GM23338 (cell line): Measurements from ENCODE around the gene ENOPH1. TPM values are rescaled to one million over a fixed set of nuclear protein-coding genes. Genes with fewer than 3 reads are reported as not detected.

ENCODE experiments used
- ATAC-seq: fragments of 200-7000 bp; cut with Tn5 transposase; 3 replicates; pipeline ENCODE4 v1.9.1; 2020
- DNase-seq: peaks from one replicate; pipeline ENCODE4 v3.0.0-alpha.2; 2015; ENCODE audit warnings: low spot score
- H2AFZ ChIP-seq: fragments of 200-600 bp; sonication (generic); 2 replicates; pipeline ENCODE4 v1.8.0; 2016; ENCODE audit warnings: antibody characterized with exemption, mild to moderate bottlenecking, moderate library complexity
- H3F3A ChIP-seq: fragments of 200-600 bp; sonication (generic); replicated peaks from 2 replicates; pipeline ENCODE4 v1.8.0; 2017; ENCODE audit warnings: antibody characterized with exemption, mixed run types, low read depth
- H3K27ac ChIP-seq: fragments of 200-600 bp; sonication (generic); 2 replicates; pipeline ENCODE4 v1.6.1; 2016; ENCODE audit warnings: low read depth
- H3K27me3 ChIP-seq: fragments of 200-600 bp; sonication (generic); 2 replicates; pipeline ENCODE4 v1.8.0; 2016; ENCODE audit warnings: mild to moderate bottlenecking, mixed run types, moderate library complexity; ENCODE audit not compliant: insufficient read depth
- H3K36me3 ChIP-seq: fragments of 200-600 bp; sonication (generic); 2 replicates; pipeline ENCODE4 v1.8.0; 2016; ENCODE audit warnings: mild to moderate bottlenecking; ENCODE audit not compliant: insufficient read depth
- H3K4me1 ChIP-seq: fragments of 200-600 bp; sonication (generic); 2 replicates; pipeline ENCODE4 v1.8.0; 2016; ENCODE audit warnings: mild to moderate bottlenecking, moderate library complexity; ENCODE audit not compliant: insufficient read depth
- H3K4me2 ChIP-seq: fragments of 200-600 bp; sonication (generic); 2 replicates; pipeline ENCODE4 v1.7.1; 2017; ENCODE audit warnings: mixed run types
- H3K4me3 ChIP-seq: fragments of 200-600 bp; sonication (generic); 2 replicates; pipeline ENCODE4 v1.6.1; 2016; ENCODE audit warnings: mixed run types
- H3K79me2 ChIP-seq: fragments of 200-600 bp; sonication (generic); replicated peaks from 2 replicates; pipeline ENCODE4 v1.8.0; 2017; ENCODE audit warnings: mild to moderate bottlenecking; ENCODE audit not compliant: insufficient read depth
- H3K9me2 ChIP-seq: fragments of 200-600 bp; sonication (generic); 2 replicates; pipeline ENCODE4 v1.8.0; 2017; ENCODE audit not compliant: insufficient read depth
- H4K20me1 ChIP-seq: fragments of 200-600 bp; sonication (generic); replicated peaks from 2 replicates; pipeline ENCODE4 v1.8.0; 2017; ENCODE audit warnings: mild to moderate bottlenecking; ENCODE audit not compliant: insufficient read depth
- H3K27ac Mint-ChIP-seq: 2 replicates; pipeline ENCODE4 v1.8.0; 2020; ENCODE audit warnings: inconsistent platforms, mild to moderate bottlenecking, moderate library complexity, mixed read lengths
- H3K27me3 Mint-ChIP-seq: 3 replicates; pipeline ENCODE4 v1.8.0; 2022; ENCODE audit warnings: low read depth, mild to moderate bottlenecking, moderate library complexity, mixed read lengths, inconsistent platforms; ENCODE audit not compliant: insufficient read depth, poor library complexity
- H3K36me3 Mint-ChIP-seq: 3 replicates; pipeline ENCODE4 v1.8.0; 2021; ENCODE audit warnings: low read depth, mild to moderate bottlenecking, inconsistent platforms, moderate library complexity, mixed read lengths
- H3K4me1 Mint-ChIP-seq: 3 replicates; pipeline ENCODE4 v1.8.0; 2020; ENCODE audit warnings: mild to moderate bottlenecking, inconsistent platforms, mixed read lengths
- H3K4me3 Mint-ChIP-seq: 3 replicates; pipeline ENCODE4 v1.8.0; 2021; ENCODE audit warnings: moderate library complexity, mild to moderate bottlenecking, inconsistent platforms, mixed read lengths
- H3K9me3 Mint-ChIP-seq: 3 replicates; pipeline ENCODE4 v1.8.0; 2020; ENCODE audit warnings: moderate library complexity, mild to moderate bottlenecking, inconsistent platforms, mixed read lengths
- CREB1 ChIP-seq: fragments of 250-450 bp; sonication (Bioruptor Pico); IDR thresholded peaks from 2 replicates; pipeline ENCODE4 v1.5.0; 2020; ENCODE audit warnings: low read depth, mild to moderate bottlenecking, moderate library complexity
- ETS1 ChIP-seq: IDR thresholded peaks from 2 replicates; pipeline ENCODE4 v1.6.1; 2016; ENCODE audit warnings: antibody characterized with exemption
- EZH2phosphoT487 ChIP-seq: fragments of 200-600 bp; sonication (generic); IDR thresholded peaks from one replicate; pipeline ENCODE4 v1.8.1; 2018; ENCODE audit warnings: antibody characterized with exemption; ENCODE audit not compliant: unreplicated experiment
- JUNB ChIP-seq: IDR thresholded peaks from one replicate; pipeline ENCODE4 v1.6.1; 2016; ENCODE audit warnings: antibody characterized with exemption; ENCODE audit not compliant: unreplicated experiment
- NANOG ChIP-seq: IDR thresholded peaks from 2 replicates; pipeline ENCODE4 v1.6.1; 2016; ENCODE audit warnings: antibody characterized with exemption, borderline replicate concordance
- POLR2AphosphoS5 ChIP-seq: IDR thresholded peaks from 2 replicates; pipeline ENCODE4 v1.6.1; 2016; ENCODE audit warnings: antibody characterized with exemption, low read depth
- ZNF114 ChIP-seq: fragments of 250-450 bp; sonication (Bioruptor Pico); IDR thresholded peaks from 2 replicates; pipeline ENCODE4 v1.5.0; 2020; ENCODE audit warnings: mild to moderate bottlenecking, moderate library complexity
- ZNF331 ChIP-seq: fragments of 250-450 bp; sonication (Bioruptor Pico); IDR thresholded peaks from 2 replicates; pipeline ENCODE4 v1.5.0; 2020; ENCODE audit warnings: low read depth, mild to moderate bottlenecking, moderate library complexity
- polyA plus RNA-seq: library from polyadenylated mRNA; unstranded; fragments of >200 nt; fragmentation: Nextera tagmentation; extraction: Ambion mirVana; gene quantifications from 2 replicates; pipeline ENCODE4 v1.2.1, GENCODE V29; 2016
- total RNA-seq: library from RNA; depleted of rRNA; stranded (reverse); fragments of >200 nt; shearing (Covaris generic); gene quantifications from 2 replicates; pipeline ENCODE4 v1.2.3, GENCODE V29; 2014
- TF ChIP-seq, protein P1 (sequence below): IDR thresholded peaks from one replicate; pipeline ENCODE4 v1.6.1; 2018; ENCODE audit warnings: antibody characterized with exemption; ENCODE audit not compliant: unreplicated experiment
- TF ChIP-seq, protein P2 (sequence below), 2 experiments: fragments of 200-600 bp in 1 of 2; sonication (generic) in 1 of 2; conservative IDR thresholded peaks; 2 replicates each; pipeline versions ENCODE4 v1.5.1 to v1.6.1; 2016 to 2017; ENCODE audit warnings: antibody characterized with exemption in 2 of 2, low read depth in 2 of 2, mild to moderate bottlenecking in 2 of 2, moderate library complexity in 1 of 2

Gene ENOPH1
- total and polyA plus RNA-seq, 2 experiments from 2014 or later = 105 to 146 TPM

GRCh38 chr4:82425478-82425877, 4.9 kb upstream of the ENOPH1 start (continued):
- no peak for TF ChIP-seq CREB1 (CRISPR knock-in tag)
- TF ChIP-seq JUNB = no peak
- TF ChIP-seq ZNF331 (CRISPR knock-in tag) = no peak
- TF ChIP-seq ZNF114 = no peak
- TF ChIP-seq, protein P1, sequence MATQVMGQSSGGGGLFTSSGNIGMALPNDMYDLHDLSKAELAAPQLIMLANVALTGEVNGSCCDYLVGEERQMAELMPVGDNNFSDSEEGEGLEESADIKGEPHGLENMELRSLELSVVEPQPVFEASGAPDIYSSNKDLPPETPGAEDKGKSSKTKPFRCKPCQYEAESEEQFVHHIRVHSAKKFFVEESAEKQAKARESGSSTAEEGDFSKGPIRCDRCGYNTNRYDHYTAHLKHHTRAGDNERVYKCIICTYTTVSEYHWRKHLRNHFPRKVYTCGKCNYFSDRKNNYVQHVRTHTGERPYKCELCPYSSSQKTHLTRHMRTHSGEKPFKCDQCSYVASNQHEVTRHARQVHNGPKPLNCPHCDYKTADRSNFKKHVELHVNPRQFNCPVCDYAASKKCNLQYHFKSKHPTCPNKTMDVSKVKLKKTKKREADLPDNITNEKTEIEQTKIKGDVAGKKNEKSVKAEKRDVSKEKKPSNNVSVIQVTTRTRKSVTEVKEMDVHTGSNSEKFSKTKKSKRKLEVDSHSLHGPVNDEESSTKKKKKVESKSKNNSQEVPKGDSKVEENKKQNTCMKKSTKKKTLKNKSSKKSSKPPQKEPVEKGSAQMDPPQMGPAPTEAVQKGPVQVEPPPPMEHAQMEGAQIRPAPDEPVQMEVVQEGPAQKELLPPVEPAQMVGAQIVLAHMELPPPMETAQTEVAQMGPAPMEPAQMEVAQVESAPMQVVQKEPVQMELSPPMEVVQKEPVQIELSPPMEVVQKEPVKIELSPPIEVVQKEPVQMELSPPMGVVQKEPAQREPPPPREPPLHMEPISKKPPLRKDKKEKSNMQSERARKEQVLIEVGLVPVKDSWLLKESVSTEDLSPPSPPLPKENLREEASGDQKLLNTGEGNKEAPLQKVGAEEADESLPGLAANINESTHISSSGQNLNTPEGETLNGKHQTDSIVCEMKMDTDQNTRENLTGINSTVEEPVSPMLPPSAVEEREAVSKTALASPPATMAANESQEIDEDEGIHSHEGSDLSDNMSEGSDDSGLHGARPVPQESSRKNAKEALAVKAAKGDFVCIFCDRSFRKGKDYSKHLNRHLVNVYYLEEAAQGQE = no peak
- TF ChIP-seq NANOG = no peak
- no peak for TF ChIP-seq EZH2phosphoT487
- TF ChIP-seq, protein P2, sequence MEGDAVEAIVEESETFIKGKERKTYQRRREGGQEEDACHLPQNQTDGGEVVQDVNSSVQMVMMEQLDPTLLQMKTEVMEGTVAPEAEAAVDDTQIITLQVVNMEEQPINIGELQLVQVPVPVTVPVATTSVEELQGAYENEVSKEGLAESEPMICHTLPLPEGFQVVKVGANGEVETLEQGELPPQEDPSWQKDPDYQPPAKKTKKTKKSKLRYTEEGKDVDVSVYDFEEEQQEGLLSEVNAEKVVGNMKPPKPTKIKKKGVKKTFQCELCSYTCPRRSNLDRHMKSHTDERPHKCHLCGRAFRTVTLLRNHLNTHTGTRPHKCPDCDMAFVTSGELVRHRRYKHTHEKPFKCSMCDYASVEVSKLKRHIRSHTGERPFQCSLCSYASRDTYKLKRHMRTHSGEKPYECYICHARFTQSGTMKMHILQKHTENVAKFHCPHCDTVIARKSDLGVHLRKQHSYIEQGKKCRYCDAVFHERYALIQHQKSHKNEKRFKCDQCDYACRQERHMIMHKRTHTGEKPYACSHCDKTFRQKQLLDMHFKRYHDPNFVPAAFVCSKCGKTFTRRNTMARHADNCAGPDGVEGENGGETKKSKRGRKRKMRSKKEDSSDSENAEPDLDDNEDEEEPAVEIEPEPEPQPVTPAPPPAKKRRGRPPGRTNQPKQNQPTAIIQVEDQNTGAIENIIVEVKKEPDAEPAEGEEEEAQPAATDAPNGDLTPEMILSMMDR (conservative IDR thresholded peaks at IDR 0.05; ENCODE audit: low read depth in 2 of 2) = no peak
- no peak for TF ChIP-seq ETS1
- no peak for TF ChIP-seq POLR2AphosphoS5

DNA sequence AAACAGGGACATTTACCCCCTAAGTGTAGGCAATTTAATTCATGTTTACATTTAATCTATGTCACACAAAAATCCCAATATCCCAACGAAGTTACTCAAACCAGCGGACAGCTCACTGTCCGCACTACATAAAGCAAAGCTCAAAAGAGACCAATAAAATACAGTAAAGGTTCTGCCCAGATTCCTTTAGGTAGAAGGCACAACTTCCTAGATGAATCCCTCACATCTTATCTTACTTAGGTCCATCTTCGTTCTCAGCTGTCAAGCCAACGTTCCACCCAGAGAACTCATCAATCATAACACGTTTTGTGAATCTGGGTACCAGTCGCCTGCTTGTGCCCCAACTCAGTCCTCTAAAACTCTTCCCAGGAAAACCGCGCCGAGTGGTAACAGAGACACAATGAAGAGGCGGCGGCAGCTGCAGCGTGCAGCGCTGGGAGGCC, 1.8 kb upstream of the ENOPH1 start:
- peaks cover 67% of the 10 kb centered on the region for H4K20me1 ChIP-seq
- ATAC-seq (no peak), DNase-seq (no peak)
- H3F3A ChIP-seq = peaks cover 49% of the 10 kb centered on the region
- Mint-ChIP-seq H3K9me3 (peaks cover 5% of the 10 kb centered on the region; the same call in 2 of the 3 replicates), H3K36me3 (peaks cover 73% of the 10 kb centered on the region), H3K27ac (peak overlapping the region; percentile 100), H3K27me3 (peaks cover 29% of the 10 kb centered on the region), H3K4me1 (peaks cover 21% of the 10 kb centered on the region), H3K4me3 (peak overlapping the region; percentile 100)
- no peaks in the 10 kb centered on the region for H3K27me3 ChIP-seq
- peaks cover 77% of the 10 kb centered on the region for H3K79me2 ChIP-seq
- H3K4me1 ChIP-seq = peaks cover 31% of the 10 kb centered on the region
- peak overlapping the region; percentile 99 for H3K4me3 ChIP-seq
- H3K9me2 ChIP-seq = no peaks in the 10 kb centered on the region
- H3K27ac ChIP-seq = no peak overlapping the region
- no peak for TF ChIP-seq NANOG
- no peak for TF ChIP-seq ETS1
- no peak for TF ChIP-seq JUNB
- no peak for TF ChIP-seq ZNF114
- peak; percentile 10; the same call in 1 of the 2 replicates for TF ChIP-seq CREB1 (CRISPR knock-in tag)
- TF ChIP-seq, protein P1 = no peak
- TF ChIP-seq, protein P2 (conservative IDR thresholded peaks at IDR 0.05; ENCODE audit: low read depth in 2 of 2) = no peak
- peak overlapping the region; percentile 84 for H3K4me2 ChIP-seq
- H2AFZ ChIP-seq = no peak overlapping the region
- H3K36me3 ChIP-seq = peaks cover 51% of the 10 kb centered on the region
